ENCODE measurements around the gene SYT17.

Gene SYT17

GRCh38 chr16:19292186-19292585, 124.1 kb downstream of the SYT17 start:
- no peak overlapping the region for H3K4me2 ChIP-seq (ENCODE audit: low read length)
- no peak overlapping the region for H3K9ac ChIP-seq
- no peaks in the 10 kb centered on the region for H3K36me3 ChIP-seq (ENCODE audit: control insufficient read depth, insufficient read depth, low read length)
- no peak for TF ChIP-seq CTCF (IDR thresholded peaks at IDR 0.05)
- no peak overlapping the region for H3K4me3 ChIP-seq (ENCODE audit: low read depth, low read length)
- H3K27ac ChIP-seq, result no peak overlapping the region
- H2AFZ ChIP-seq, result no peak overlapping the region
- H3K9me3 ChIP-seq (ENCODE audit: control insufficient read depth, low read length), result no peaks in the 10 kb centered on the region
- H3K79me2 ChIP-seq, result no peaks in the 10 kb centered on the region
- H3K27me3 ChIP-seq (ENCODE audit: control insufficient read depth, insufficient read depth, low read length), result no peaks in the 10 kb centered on the region
- peaks cover 3% of the 10 kb centered on the region for H3K4me1 ChIP-seq

- Histone ChIP-seq H3K9ac (no peak overlapping the region), H3K79me2 (no peaks in the 10 kb centered on the region), H3K4me3 (ENCODE audit: low read depth, low read length) (no peak overlapping the region), H3K4me1 (peaks cover 3% of the 10 kb centered on the region), H3K9me3 (ENCODE audit: control insufficient read depth, low read length) (no peaks in the 10 kb centered on the region), H3K36me3 (ENCODE audit: control insufficient read depth, insufficient read depth, low read length) (no peaks in the 10 kb centered on the region), H3K27me3 (ENCODE audit: control insufficient read depth, insufficient read depth, low read length) (no peaks in the 10 kb centered on the region), H3K4me2 (ENCODE audit: low read length) (no peak overlapping the region), H2AFZ (peak overlapping the region; percentile 65), H3K27ac (no peak overlapping the region)
- TF ChIP-seq CTCF (IDR thresholded peaks at IDR 0.05), result no peak
Observed at GRCh38 chr16:19294156-19294649, 126.2 kb downstream of the SYT17 start.

- Histone ChIP-seq H3K27ac (no peak overlapping the region), H2AFZ (no peak overlapping the region), H3K27me3 (ENCODE audit: control insufficient read depth, insufficient read depth, low read length) (no peaks in the 10 kb centered on the region), H3K9me3 (ENCODE audit: control insufficient read depth, low read length) (no peaks in the 10 kb centered on the region), H3K4me3 (ENCODE audit: low read depth, low read length) (no peak overlapping the region), H3K9ac (no peak overlapping the region), H3K4me1 (peaks cover 3% of the 10 kb centered on the region), H3K36me3 (ENCODE audit: control insufficient read depth, insufficient read depth, low read length) (no peaks in the 10 kb centered on the region), H3K79me2 (no peaks in the 10 kb centered on the region), H3K4me2 (ENCODE audit: low read length) (no peak overlapping the region)
- no peak for TF ChIP-seq CTCF (IDR thresholded peaks at IDR 0.05)
Observed at GRCh38 chr16:19295393-19295792, 127.4 kb downstream of the SYT17 start.

GRCh38 chr16:19297454-19297853, 129.4 kb downstream of the SYT17 start:
- Histone ChIP-seq H3K4me2 (ENCODE audit: low read length) (no peak overlapping the region), H3K9ac (no peak overlapping the region), H3K9me3 (ENCODE audit: control insufficient read depth, low read length) (no peaks in the 10 kb centered on the region), H3K27ac (no peak overlapping the region), H3K36me3 (ENCODE audit: control insufficient read depth, insufficient read depth, low read length) (no peaks in the 10 kb centered on the region), H3K4me3 (ENCODE audit: low read depth, low read length) (no peak overlapping the region), H2AFZ (no peak overlapping the region), H3K27me3 (ENCODE audit: control insufficient read depth, insufficient read depth, low read length) (no peaks in the 10 kb centered on the region), H3K4me1 (peaks cover 3% of the 10 kb centered on the region), H3K79me2 (no peaks in the 10 kb centered on the region)
- no peak for TF ChIP-seq CTCF (IDR thresholded peaks at IDR 0.05)

- Histone ChIP-seq H3K27ac (no peak overlapping the region), H3K9ac (no peak overlapping the region), H2AFZ (no peak overlapping the region), H3K27me3 (ENCODE audit: control insufficient read depth, insufficient read depth, low read length) (no peaks in the 10 kb centered on the region), H3K9me3 (ENCODE audit: control insufficient read depth, low read length) (no peaks in the 10 kb centered on the region), H3K79me2 (no peaks in the 10 kb centered on the region), H3K4me2 (ENCODE audit: low read length) (no peak overlapping the region), H3K4me3 (ENCODE audit: low read depth, low read length) (no peak overlapping the region), H3K4me1 (no peaks in the 10 kb centered on the region), H3K36me3 (ENCODE audit: control insufficient read depth, insufficient read depth, low read length) (no peaks in the 10 kb centered on the region)
- no peak for TF ChIP-seq CTCF (IDR thresholded peaks at IDR 0.05)
Observed at GRCh38 chr16:19299565-19299964, 131.5 kb downstream of the SYT17 start.

Measured in parathyroid adenoma (tissue), 2 donors.